Measurements from ENCODE around the gene ZBTB7B.

GRCh38 chr1:155000411-155000725, 2.2 kb upstream of the ZBTB7B start:
- no peak for TF ChIP-seq CTCF (conservative IDR thresholded peaks at IDR 0.05)
- TF ChIP-seq EZH2 (IDR thresholded peaks at IDR 0.05; ENCODE audit: low read depth): no peak

Measured in PC-9 (cell line).